LNCaP clone FGC (cell line): ENCODE measurements around the gene MYOC.

Experiments used
- DNase-seq: peaks from one replicate; pipeline ENCODE4 v3.0.0-alpha.2; 2011; ENCODE audit warnings: low read depth
- H3K4me3 ChIP-seq: 2 replicates; pipeline ENCODE4 v1.5.1; 2011; ENCODE audit warnings: mild to moderate bottlenecking, low read depth, low read length, control low read depth
- TF ChIP-seq, protein P1 (sequence below): IDR thresholded peaks from 2 replicates; pipeline ENCODE4 v1.5.1; 2012; ENCODE audit warnings: mild to moderate bottlenecking; ENCODE audit not compliant: control insufficient read depth, insufficient read depth; ENCODE audit errors: extremely low read depth

MYOC gene

DNA sequence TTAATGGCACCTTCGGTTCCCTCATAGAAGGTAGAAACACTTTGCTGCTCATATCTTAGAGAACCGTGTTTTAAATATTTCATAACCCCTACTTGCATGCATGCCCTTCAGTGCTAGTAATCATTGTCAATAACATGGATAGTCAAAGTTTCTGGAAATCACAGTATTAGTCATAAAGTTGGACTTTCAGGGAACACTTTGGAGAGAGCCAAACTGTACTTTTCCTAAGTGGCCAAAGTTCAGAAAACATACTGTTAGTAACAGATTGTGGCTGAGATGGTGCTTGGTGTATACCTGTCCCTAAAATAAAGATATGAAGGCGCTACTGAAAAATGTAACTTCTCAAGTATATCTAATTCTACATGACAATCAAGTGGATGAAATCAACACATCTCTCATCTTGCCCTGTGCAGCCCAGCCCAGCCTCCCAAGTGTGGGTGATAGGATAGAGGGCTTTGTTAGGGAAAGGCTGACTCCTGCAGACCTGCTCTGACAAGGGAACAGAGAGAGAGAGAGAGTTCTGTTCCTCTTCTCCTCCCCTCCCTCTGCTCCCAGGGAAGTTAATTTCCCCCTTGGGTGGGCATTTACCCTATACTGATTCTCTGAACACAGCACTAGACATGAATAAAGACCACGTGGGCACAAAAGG lies 14.4 kb downstream of the MYOC start:
- TF ChIP-seq, protein P1, sequence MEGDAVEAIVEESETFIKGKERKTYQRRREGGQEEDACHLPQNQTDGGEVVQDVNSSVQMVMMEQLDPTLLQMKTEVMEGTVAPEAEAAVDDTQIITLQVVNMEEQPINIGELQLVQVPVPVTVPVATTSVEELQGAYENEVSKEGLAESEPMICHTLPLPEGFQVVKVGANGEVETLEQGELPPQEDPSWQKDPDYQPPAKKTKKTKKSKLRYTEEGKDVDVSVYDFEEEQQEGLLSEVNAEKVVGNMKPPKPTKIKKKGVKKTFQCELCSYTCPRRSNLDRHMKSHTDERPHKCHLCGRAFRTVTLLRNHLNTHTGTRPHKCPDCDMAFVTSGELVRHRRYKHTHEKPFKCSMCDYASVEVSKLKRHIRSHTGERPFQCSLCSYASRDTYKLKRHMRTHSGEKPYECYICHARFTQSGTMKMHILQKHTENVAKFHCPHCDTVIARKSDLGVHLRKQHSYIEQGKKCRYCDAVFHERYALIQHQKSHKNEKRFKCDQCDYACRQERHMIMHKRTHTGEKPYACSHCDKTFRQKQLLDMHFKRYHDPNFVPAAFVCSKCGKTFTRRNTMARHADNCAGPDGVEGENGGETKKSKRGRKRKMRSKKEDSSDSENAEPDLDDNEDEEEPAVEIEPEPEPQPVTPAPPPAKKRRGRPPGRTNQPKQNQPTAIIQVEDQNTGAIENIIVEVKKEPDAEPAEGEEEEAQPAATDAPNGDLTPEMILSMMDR: no peak
- no peak for DNase-seq
- H3K4me3 ChIP-seq: no peak overlapping the region

DNA sequence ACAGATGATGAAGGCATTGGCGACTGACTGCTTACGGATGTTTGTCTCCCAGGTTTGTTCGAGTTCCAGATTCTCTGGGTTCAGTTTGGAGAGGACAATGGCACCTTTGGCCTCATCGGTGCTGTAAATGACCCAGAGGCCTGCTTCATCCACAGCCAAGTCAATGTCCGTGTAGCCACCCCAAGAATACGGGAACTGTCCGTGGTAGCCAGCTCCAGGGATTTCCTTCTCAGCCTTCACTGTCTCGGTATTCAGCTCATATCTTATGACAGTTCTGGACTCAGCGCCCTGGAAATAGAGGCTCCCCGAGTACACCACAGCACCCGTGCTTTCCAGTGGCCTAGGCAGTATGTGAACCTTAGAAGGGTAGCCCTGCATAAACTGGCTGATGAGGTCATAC lies 16.3 kb downstream of the MYOC start:
- no peak for DNase-seq
- no peak overlapping the region for H3K4me3 ChIP-seq
- TF ChIP-seq, protein P1: no peak

DNA sequence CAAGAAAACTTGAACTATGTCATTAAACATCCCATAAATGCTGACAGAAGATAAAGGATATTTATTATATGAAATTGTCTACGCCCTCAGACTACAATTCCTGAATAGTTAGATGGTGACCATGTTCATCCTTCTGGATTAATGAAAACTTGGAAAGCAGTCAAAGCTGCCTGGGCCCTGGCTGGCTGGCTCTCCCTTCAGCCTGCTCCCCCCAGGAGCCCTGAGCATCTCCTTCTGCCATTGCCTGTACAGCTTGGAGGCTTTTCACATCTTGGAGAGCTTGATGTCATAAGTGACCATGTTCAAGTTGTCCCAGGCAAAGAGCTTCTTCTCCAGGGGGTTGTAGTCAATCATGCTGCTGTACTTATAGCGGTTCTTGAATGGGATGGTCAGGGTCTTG lies 16.8 kb downstream of the MYOC start:
- TF ChIP-seq, protein P1: no peak
- DNase-seq: no peak
- no peak overlapping the region for H3K4me3 ChIP-seq

DNA sequence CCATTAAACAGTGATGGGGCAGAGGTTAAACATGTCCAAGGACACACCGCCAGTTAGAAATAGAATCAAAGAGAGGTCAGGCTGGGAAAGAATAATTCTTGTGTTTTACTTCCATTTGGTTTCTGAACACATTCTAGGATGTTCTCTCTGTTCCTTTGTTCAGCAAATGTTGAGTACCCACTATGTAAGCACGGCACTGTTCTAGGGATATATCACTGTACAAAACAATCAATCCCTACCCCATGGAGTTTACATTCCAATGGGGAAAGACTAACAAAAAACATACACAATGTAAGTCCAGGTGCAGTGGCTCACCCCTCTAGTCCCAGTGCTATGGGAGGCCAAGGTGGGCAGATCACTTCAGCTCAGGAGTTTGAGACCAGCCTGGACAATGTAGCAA lies 24.3 kb downstream of the MYOC start:
- H3K4me3 ChIP-seq: no peak overlapping the region
- DNase-seq: no peak
- TF ChIP-seq, protein P1: no peak

DNA sequence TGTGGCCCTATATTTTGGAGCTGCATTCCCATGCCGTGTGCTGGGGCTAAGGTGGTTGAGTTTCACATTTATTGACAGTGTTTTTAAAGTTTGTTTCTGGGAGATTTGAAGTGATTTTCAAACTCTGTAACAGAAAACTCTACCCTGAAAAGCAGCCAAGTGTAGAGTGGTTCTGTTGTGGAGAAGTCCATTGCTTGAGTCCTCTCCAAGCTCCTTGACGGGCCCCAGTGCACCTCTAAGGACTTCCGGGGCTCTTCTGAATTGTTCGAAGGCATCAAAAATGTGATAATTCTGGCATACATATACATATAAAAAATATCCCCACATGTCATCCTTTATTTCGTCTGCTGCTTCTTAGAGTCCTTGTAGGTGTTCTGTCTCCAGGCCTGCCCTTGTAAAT lies 25.5 kb downstream of the MYOC start:
- H3K4me3 ChIP-seq: no peak overlapping the region
- TF ChIP-seq, protein P1: no peak
- no peak for DNase-seq

DNA sequence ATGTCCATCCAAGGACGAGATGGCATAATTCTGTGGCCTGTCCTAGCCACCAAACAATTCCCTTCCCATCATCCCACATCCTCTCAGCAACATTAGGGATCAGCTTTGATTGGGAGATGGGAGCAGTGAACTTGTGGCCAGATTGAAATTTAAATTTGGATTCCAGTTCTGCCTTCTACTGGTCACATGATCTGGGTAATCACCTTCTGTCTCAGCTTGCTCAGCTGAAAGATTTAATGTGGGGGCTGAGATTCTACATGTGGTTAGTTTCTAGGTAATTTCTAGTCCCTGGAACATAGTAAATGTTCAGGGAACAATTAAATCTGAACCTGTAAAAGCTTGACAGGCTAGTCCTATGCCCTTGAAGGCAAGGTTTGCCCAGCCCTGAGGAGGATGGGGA lies 27.3 kb downstream of the MYOC start:
- TF ChIP-seq, protein P1: no peak
- DNase-seq: no peak
- no peak overlapping the region for H3K4me3 ChIP-seq
